Uterus (tissue), 4 donors: ENCODE measurements around the gene DNAAF1. TPM values are rescaled to one million over a fixed set of nuclear protein-coding genes. Genes with fewer than 3 reads are reported as not detected.

Experiments used
- DNase-seq, 2 donors: peaks; one replicate each; pipeline ENCODE4 v3.0.0-alpha.2; 2019 to 2020
- H3K27ac ChIP-seq, 2 donors: fragments of 200-600 bp; sonication (generic); 1 replicate in 1 of 2; 2 replicates in 1 of 2; pipeline ENCODE4 v1.5.1; 2016 to 2018
- H3K27me3 ChIP-seq, 2 donors: fragments of 200-600 bp; sonication (generic); one replicate each; pipeline ENCODE4 v1.5.1; 2018 to 2019; ENCODE audit warnings: control low read depth in 1 of 2
- H3K36me3 ChIP-seq, 2 donors: fragments of 200-600 bp; sonication (generic); one replicate each; pipeline ENCODE4 v1.5.1; 2019; ENCODE audit warnings: control low read depth in 1 of 2
- H3K4me1 ChIP-seq, 2 donors: fragments of 200-600 bp; sonication (generic); one replicate each; pipeline ENCODE4 v1.5.1; 2018 to 2019; ENCODE audit warnings: control low read depth in 1 of 2
- H3K4me3 ChIP-seq, 2 donors: fragments of 200-600 bp; sonication (generic); 1 replicate in 1 of 2; 2 replicates in 1 of 2; pipeline ENCODE4 v1.5.1; 2018 to 2019; ENCODE audit warnings: mild to moderate bottlenecking in 1 of 2
- H3K9me3 ChIP-seq, 2 donors: fragments of 200-600 bp; sonication (generic); one replicate each; pipeline ENCODE4 v1.5.1; 2019; ENCODE audit warnings: control low read depth in 1 of 2
- POLR2A ChIP-seq, 2 donors: fragments of 450-650 bp; IDR thresholded peaks; one replicate each; pipeline ENCODE4 v1.6.1; 2016; ENCODE audit warnings: antibody characterized with exemption in 2 of 2, mild to moderate bottlenecking in 1 of 2, moderate library complexity in 1 of 2
- intact Hi-C: fragments of 100-400 bp; cut with DNase I; formaldehyde crosslinking; loops from one replicate; pipeline ENCODE4 v1.15.1; 2023; ENCODE audit warnings: low total_unique reads
- total RNA-seq, 4 donors: library from RNA; depleted of rRNA in 3 of 4; stranded (reverse); fragments of >200 nt in 3 of 4; gene quantifications; one replicate each; pipeline versions ENCODE4 v1.1.0 to v1.2.4, GENCODE V29; 2014 to 2023
- TF ChIP-seq, protein P1 (sequence below), 4 experiments: fragments of 200-600 bp in 2 of 4; fragments of 450-650 bp in 2 of 4; sonication (generic) in 2 of 4; IDR thresholded peaks; one replicate each; pipeline ENCODE4 v1.5.1; 2016 to 2019; ENCODE audit warnings: antibody characterized with exemption in 4 of 4, mild to moderate bottlenecking in 2 of 4, moderate library complexity in 1 of 4
- donor health status: DM: yes; HTN: yes; CAD: no.

Gene DNAAF1
- total RNA-seq, 4 donors from 2014 or later: 0.77 to 8.2 (median 2.7) TPM

DNA sequence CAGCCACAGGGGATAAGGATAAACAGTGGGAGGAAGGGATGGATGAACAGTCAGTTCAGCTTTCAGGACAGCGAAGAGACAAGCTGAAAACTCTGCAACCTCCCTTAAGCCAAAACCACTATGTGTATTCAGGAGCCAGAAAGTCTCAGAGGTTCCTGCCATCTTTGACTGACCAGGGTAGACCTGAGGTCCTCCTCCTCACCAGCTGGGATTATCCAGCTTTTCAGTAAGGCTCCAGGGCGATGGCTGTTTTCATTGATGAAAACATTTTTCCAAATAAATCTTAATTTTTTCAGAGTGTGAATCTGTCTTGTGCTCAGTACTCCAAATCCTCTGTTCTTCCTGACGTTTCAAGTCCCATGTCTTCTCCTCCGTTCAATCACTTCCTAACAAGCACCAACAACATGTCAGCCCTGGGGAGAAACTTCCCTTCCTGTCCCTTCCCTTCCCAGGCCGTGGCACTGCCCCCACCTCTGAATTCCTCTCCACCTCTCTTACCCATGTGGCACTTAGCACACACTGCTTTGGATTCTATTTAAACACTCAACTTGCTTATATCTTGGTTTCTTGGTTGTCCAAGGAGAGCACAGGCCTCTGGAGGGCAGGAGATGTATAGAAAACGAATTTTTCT, 5.4 kb upstream of the DNAAF1 start:
- intact Hi-C loops: no loop called here
- no peaks in the 10 kb centered on the region for H3K9me3 ChIP-seq
- no peaks in the 10 kb centered on the region for H3K36me3 ChIP-seq
- TF ChIP-seq POLR2A (IDR thresholded peaks at IDR 0.05): no peak
- TF ChIP-seq, protein P1, sequence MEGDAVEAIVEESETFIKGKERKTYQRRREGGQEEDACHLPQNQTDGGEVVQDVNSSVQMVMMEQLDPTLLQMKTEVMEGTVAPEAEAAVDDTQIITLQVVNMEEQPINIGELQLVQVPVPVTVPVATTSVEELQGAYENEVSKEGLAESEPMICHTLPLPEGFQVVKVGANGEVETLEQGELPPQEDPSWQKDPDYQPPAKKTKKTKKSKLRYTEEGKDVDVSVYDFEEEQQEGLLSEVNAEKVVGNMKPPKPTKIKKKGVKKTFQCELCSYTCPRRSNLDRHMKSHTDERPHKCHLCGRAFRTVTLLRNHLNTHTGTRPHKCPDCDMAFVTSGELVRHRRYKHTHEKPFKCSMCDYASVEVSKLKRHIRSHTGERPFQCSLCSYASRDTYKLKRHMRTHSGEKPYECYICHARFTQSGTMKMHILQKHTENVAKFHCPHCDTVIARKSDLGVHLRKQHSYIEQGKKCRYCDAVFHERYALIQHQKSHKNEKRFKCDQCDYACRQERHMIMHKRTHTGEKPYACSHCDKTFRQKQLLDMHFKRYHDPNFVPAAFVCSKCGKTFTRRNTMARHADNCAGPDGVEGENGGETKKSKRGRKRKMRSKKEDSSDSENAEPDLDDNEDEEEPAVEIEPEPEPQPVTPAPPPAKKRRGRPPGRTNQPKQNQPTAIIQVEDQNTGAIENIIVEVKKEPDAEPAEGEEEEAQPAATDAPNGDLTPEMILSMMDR (IDR thresholded peaks at IDR 0.05): no peak
- no peaks in the 10 kb centered on the region for H3K27me3 ChIP-seq
- no peak overlapping the region for H3K4me3 ChIP-seq
- DNase-seq: no peak
- H3K27ac ChIP-seq: no peak overlapping the region
- no peaks in the 10 kb centered on the region for H3K4me1 ChIP-seq

DNA sequence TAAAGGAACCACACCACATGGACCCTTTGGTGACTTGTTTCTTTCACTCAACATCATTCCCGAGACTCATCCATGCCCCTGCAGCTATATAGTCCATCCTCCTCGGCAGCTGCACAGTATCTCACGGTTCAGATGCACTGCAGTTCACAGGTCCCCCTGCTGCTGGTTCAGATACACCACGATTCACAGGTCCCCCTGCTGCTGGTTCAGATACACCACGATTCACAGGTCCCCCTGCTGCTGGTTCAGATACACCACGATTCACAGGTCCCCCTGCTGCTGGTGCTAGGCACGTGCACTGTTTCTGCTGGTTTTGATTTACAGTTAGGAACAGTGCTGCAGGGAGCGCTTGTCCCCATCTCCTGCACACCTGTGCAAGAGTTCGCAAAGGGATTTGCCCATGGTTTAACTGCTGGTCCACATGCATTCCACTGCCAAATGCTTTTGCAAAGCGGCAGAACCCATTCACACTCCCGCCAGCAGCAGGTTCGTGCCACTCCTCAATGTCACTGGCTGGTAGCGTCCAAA, 3.9 kb upstream of the DNAAF1 start:
- intact Hi-C loops: no loop called here
- no peak overlapping the region for H3K4me3 ChIP-seq
- H3K27ac ChIP-seq: no peak overlapping the region
- H3K9me3 ChIP-seq: no peaks in the 10 kb centered on the region
- H3K27me3 ChIP-seq: no peaks in the 10 kb centered on the region
- H3K36me3 ChIP-seq: no peaks in the 10 kb centered on the region
- H3K4me1 ChIP-seq: peaks cover 0 to 5% of the 10 kb centered on the region in 2 donors
- TF ChIP-seq, protein P1 (IDR thresholded peaks at IDR 0.05): no peak
- TF ChIP-seq POLR2A (IDR thresholded peaks at IDR 0.05): no peak
- no peak for DNase-seq

DNA sequence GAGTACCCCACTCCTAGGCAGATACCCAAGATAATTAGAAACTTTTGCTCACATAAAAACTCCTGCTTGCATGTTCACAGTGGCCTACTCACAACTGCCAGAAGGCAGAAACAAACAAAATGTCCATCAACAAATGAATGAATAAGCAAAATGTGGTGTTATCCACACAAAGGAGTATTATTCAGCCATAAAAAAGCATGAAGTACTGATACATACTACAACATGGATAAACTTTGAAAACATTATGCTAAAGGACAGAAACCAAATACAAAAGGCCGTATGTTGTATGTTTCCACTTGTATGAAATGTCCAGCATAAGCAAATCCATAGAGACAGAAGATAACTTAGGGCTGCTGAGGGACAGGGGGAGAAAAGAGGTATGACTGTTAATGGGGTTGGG, 2.0 kb upstream of the DNAAF1 start:
- intact Hi-C loops: no loop called here
- Histone ChIP-seq H3K4me1 (peaks cover 0 to 5% of the 10 kb centered on the region in 2 donors), H3K36me3 (no peaks in the 10 kb centered on the region), H3K27ac (no peak overlapping the region), H3K9me3 (no peaks in the 10 kb centered on the region), H3K27me3 (no peaks in the 10 kb centered on the region), H3K4me3 (no peak overlapping the region)
- DNase-seq: no peak
- no peak for TF ChIP-seq POLR2A (IDR thresholded peaks at IDR 0.05)
- TF ChIP-seq, protein P1 (IDR thresholded peaks at IDR 0.05): no peak

DNA sequence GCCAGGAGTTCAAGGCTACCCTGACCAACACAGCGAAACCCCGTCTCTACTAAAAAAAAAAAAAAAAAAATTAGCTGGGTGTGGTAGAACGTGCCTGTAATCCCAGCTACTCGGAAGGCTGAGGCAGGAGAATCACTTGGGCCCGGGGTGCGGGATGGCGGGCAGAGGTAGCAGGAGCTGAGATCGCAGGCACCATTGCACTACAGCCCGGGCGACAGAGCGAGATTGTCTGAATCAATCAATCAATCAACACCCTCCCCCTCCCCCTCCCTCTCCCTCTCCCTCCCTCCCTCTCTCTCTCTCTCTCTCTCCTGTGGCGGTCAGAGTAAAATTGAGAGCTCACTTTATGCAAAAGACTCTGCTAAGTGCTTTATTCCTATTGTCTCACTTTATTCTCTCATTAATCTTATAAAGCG, 1.3 kb upstream of the DNAAF1 start:
- no peaks in the 10 kb centered on the region for H3K36me3 ChIP-seq
- no peak for DNase-seq
- no peaks in the 10 kb centered on the region for H3K27me3 ChIP-seq
- peak overlapping the region in 1 of 2 donors; percentile 73 for H3K27ac ChIP-seq
- intact Hi-C loops: no loop called here
- no peak for TF ChIP-seq POLR2A (IDR thresholded peaks at IDR 0.05)
- TF ChIP-seq, protein P1 (IDR thresholded peaks at IDR 0.05): no peak
- H3K4me1 ChIP-seq: peaks cover 0 to 5% of the 10 kb centered on the region in 2 donors
- no peaks in the 10 kb centered on the region for H3K9me3 ChIP-seq
- peak overlapping the region; percentile 81 to 99 for H3K4me3 ChIP-seq

DNA sequence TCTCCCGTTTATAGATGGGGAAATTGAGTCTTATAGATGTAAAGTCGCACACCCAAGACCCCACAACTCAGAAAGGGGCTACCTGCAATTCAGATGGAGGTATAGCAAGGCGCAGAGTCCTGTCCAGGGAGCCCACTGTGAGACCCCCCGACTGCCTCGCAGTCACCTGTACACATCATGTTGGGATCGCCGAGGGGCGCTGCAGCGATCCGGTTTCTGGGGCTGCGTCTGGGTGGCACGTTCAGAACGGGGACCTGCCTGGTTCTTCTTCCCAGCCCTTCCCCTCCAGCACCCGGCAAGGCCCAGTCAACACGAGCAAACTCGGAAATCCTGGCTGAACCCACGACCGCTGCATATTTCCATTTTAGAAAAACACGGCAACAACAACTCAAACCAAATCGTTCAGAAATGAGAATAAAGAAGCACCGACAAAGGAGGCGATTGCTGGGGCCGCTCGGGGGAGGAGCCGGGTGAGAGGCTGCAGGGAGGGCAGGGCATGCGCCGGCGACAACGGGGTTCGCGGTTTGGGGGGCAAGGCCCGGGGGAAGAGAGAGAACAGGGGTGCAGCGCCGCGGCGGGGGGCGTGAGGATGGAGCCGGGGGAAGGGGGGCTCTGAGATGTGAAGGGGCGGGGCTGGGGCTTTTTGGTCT, 774 bp upstream of the DNAAF1 start:
- H3K4me1 ChIP-seq: peaks cover 0 to 5% of the 10 kb centered on the region in 2 donors
- H3K27ac ChIP-seq: peak overlapping the region; percentile 73 to 76
- no peaks in the 10 kb centered on the region for H3K9me3 ChIP-seq
- no peaks in the 10 kb centered on the region for H3K36me3 ChIP-seq
- intact Hi-C loops: no loop called here
- peak in 1 of 2 donors; percentile 28 for DNase-seq
- TF ChIP-seq POLR2A (IDR thresholded peaks at IDR 0.05): no peak
- TF ChIP-seq, protein P1 (IDR thresholded peaks at IDR 0.05): no peak
- no peaks in the 10 kb centered on the region for H3K27me3 ChIP-seq
- peak overlapping the region; percentile 81 to 99 for H3K4me3 ChIP-seq
